Measurements from ENCODE around the gene SCN1B. TPM values are rescaled to one million over a fixed set of nuclear protein-coding genes. Genes with fewer than 3 reads are reported as not detected.

Gene SCN1B
- total RNA-seq, 3 donors from 2014 or later (not counting 1 experiment from before 2014, with no cell fraction given), result 0.94 to 1.5 (median 1.1) TPM

DNA sequence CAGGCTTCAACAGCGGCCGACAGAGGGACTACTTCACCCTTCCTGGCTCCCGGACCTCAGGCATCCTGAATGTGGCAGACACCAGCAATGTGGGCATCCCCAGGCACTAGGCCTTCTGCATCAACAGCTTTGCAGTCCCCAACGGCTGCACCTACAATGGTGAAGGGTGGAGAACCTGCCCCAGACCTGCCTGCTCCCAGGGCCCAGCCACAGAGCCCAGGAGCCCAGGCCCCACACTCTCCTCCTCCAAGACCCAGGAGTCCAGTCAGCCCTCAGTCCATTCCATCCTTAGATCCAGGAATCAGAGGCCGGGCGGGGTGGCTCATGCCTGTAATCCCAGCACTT, 45.7 kb downstream of the SCN1B start:
- Histone ChIP-seq H3K27me3 (ENCODE audit: control insufficient read depth, insufficient read depth, low read length) (no peaks in the 10 kb centered on the region), H3K4me1 (ENCODE audit: control insufficient read depth, insufficient read depth, low read length) (peaks cover 22% of the 10 kb centered on the region), H3K36me3 (ENCODE audit: control insufficient read depth, insufficient read depth, low read length) (no peaks in the 10 kb centered on the region), H3K27ac (ENCODE audit: low read length) (no peak overlapping the region), H3K4me3 (ENCODE audit: low read length) (no peak overlapping the region), H3K9me3 (ENCODE audit: control insufficient read depth, insufficient read depth, low read length) (no peaks in the 10 kb centered on the region)
- Mint-ChIP-seq H3K36me3 (no peaks in the 10 kb centered on the region), H3K4me3 (no peak overlapping the region), H3K27me3 (ENCODE audit: low read depth in 2 of 2) (peaks cover 0 to 16% of the 10 kb centered on the region in 2 donors), H3K4me1 (peaks cover 0 to 22% of the 10 kb centered on the region in 2 donors), H3K9me3 (no peaks in the 10 kb centered on the region), H3K27ac (no peak overlapping the region)
- 89% methylated on average over 6 of the region's 6 CpGs for WGBS (ENCODE audit: insufficient coverage)
- intact Hi-C loops (cut with micrococcal nuclease), result no loop called here
- ATAC-seq (no peak), DNase-seq (no peak)
- TF ChIP-seq, protein P1, sequence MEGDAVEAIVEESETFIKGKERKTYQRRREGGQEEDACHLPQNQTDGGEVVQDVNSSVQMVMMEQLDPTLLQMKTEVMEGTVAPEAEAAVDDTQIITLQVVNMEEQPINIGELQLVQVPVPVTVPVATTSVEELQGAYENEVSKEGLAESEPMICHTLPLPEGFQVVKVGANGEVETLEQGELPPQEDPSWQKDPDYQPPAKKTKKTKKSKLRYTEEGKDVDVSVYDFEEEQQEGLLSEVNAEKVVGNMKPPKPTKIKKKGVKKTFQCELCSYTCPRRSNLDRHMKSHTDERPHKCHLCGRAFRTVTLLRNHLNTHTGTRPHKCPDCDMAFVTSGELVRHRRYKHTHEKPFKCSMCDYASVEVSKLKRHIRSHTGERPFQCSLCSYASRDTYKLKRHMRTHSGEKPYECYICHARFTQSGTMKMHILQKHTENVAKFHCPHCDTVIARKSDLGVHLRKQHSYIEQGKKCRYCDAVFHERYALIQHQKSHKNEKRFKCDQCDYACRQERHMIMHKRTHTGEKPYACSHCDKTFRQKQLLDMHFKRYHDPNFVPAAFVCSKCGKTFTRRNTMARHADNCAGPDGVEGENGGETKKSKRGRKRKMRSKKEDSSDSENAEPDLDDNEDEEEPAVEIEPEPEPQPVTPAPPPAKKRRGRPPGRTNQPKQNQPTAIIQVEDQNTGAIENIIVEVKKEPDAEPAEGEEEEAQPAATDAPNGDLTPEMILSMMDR (IDR thresholded peaks at IDR 0.05), result no peak

DNA sequence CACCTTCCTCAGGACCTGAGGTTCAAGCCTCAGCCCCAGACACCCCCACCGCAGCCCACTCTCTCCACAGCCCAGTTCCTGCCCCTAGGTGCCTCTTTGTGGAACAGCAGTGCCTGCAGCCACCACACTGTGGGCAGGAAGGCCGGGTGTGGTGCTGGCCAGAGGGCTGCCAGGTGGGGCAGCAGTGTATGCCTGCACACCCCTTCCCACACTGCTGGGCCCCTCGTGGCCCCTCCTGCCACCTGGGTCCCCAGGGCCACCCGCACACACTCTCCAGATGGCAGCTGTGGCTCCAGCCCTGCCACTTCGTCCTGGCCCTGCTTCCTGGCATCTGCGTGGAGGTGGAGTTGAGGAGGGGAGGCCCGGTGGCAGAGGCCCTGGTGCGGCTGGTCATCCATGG, 46.4 kb downstream of the SCN1B start:
- intact Hi-C loops (cut with micrococcal nuclease), result no loop called here
- H3K4me3 ChIP-seq (ENCODE audit: low read length), result no peak overlapping the region
- peaks cover 0 to 16% of the 10 kb centered on the region in 2 donors for H3K27me3 Mint-ChIP-seq (ENCODE audit: low read depth in 2 of 2)
- H3K36me3 Mint-ChIP-seq, result no peaks in the 10 kb centered on the region
- H3K4me3 Mint-ChIP-seq, result no peak overlapping the region
- peaks cover 0 to 22% of the 10 kb centered on the region in 2 donors for H3K4me1 Mint-ChIP-seq
- no peaks in the 10 kb centered on the region for H3K9me3 Mint-ChIP-seq
- TF ChIP-seq, protein P1 (IDR thresholded peaks at IDR 0.05), result no peak
- no peaks in the 10 kb centered on the region for H3K9me3 ChIP-seq (ENCODE audit: control insufficient read depth, insufficient read depth, low read length)
- no peak overlapping the region for H3K27ac Mint-ChIP-seq
- 8% methylated on average over 8 of the region's 8 CpGs for WGBS (ENCODE audit: insufficient coverage)
- no peak overlapping the region for H3K27ac ChIP-seq (ENCODE audit: low read length)
- ATAC-seq, result peak in 1 of 3 donors; percentile 53
- DNase-seq, result no peak
- H3K27me3 ChIP-seq (ENCODE audit: control insufficient read depth, insufficient read depth, low read length), result no peaks in the 10 kb centered on the region
- peaks cover 22% of the 10 kb centered on the region for H3K4me1 ChIP-seq (ENCODE audit: control insufficient read depth, insufficient read depth, low read length)
- no peaks in the 10 kb centered on the region for H3K36me3 ChIP-seq (ENCODE audit: control insufficient read depth, insufficient read depth, low read length)

DNA sequence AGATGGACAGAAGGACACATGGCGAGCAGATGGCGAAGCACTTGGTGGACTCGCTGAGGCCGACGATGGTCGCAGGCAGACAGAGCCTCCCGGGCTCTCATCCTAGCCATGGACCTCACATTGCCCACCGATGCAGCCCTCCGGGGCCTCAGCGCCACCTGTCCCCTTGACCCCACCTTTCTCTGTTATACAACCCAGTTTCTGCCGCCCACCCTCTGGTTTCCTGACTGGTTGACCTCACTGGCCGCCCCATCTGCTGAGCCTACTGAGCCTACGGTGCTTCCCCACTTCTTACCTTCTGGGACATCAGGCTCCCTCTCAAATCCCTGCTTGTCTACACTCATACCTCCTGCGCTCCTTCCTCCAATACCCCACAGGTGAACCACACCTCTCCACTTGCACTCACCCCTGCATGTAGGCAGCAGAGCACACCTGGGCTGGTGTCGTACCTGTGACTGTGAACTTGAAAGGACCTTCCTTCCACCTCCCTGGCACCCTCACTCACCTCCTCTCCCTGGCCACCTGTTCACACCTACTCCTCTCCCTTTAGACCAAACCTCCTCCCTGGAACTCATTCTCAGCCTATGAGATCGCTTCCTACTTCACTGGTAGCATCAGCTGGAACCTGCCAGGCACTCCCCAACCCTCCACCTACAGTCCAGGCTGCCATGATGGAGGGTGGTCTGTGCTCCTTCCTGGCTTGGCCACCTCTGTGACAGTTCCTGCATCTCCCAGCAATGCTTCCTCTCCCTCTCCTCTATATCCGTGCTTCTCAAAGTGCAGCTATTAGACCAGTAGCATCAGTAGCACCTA, 47.3 kb downstream of the SCN1B start:
- Histone ChIP-seq H3K27me3 (ENCODE audit: control insufficient read depth, insufficient read depth, low read length) (no peaks in the 10 kb centered on the region), H3K4me3 (ENCODE audit: low read length) (no peak overlapping the region), H3K36me3 (ENCODE audit: control insufficient read depth, insufficient read depth, low read length) (no peaks in the 10 kb centered on the region), H3K4me1 (ENCODE audit: control insufficient read depth, insufficient read depth, low read length) (peaks cover 22% of the 10 kb centered on the region), H3K9me3 (ENCODE audit: control insufficient read depth, insufficient read depth, low read length) (no peaks in the 10 kb centered on the region), H3K27ac (ENCODE audit: low read length) (no peak overlapping the region)
- Mint-ChIP-seq H3K27ac (no peak overlapping the region), H3K4me3 (no peak overlapping the region), H3K9me3 (no peaks in the 10 kb centered on the region), H3K36me3 (no peaks in the 10 kb centered on the region), H3K27me3 (ENCODE audit: low read depth in 2 of 2) (peaks cover 0 to 16% of the 10 kb centered on the region in 2 donors), H3K4me1 (peaks cover 0 to 22% of the 10 kb centered on the region in 2 donors)
- WGBS (ENCODE audit: insufficient coverage), result 84% methylated on average over 17 of the region's 17 CpGs
- no peak for ATAC-seq
- DNase-seq, result no peak
- intact Hi-C loops (cut with micrococcal nuclease), result no loop called here
- TF ChIP-seq, protein P1 (IDR thresholded peaks at IDR 0.05), result no peak
